ENCODE measurements around the gene LANCL1.
"Not testable (repeated sequence)": the region's sequence is repeated elsewhere in the genome, so short reads cannot be mapped to it uniquely, and the experiment has no call there.

Gene LANCL1

GRCh38 chr2:210456571-210456970, 20.0 kb downstream of the LANCL1 start:
- no peaks in the 10 kb centered on the region for H3K27me3 ChIP-seq (ENCODE audit: control insufficient read depth, insufficient read depth, low read length)
- no peak overlapping the region for H3K4me3 ChIP-seq (ENCODE audit: low read length)
- no peaks in the 10 kb centered on the region for H3K4me1 ChIP-seq (ENCODE audit: control insufficient read depth, insufficient read depth, low read length)
- H3K9ac ChIP-seq (ENCODE audit: low read length), result no peak overlapping the region
- no peaks in the 10 kb centered on the region for H3K9me3 ChIP-seq (ENCODE audit: control insufficient read depth, low read length)
- no peaks in the 10 kb centered on the region for H3K36me3 ChIP-seq (ENCODE audit: control insufficient read depth, insufficient read depth, low read length)

GRCh38 chr2:210454336-210454735, 22.2 kb downstream of the LANCL1 start:
- no peaks in the 10 kb centered on the region for H3K27me3 ChIP-seq (ENCODE audit: control insufficient read depth, insufficient read depth, low read length)
- no peaks in the 10 kb centered on the region for H3K36me3 ChIP-seq (ENCODE audit: control insufficient read depth, insufficient read depth, low read length)
- H3K4me1 ChIP-seq (ENCODE audit: control insufficient read depth, insufficient read depth, low read length), result no peaks in the 10 kb centered on the region
- no peak overlapping the region for H3K4me3 ChIP-seq (ENCODE audit: low read length)
- no peaks in the 10 kb centered on the region for H3K9me3 ChIP-seq (ENCODE audit: control insufficient read depth, low read length)
- H3K9ac ChIP-seq (ENCODE audit: low read length), result no peak overlapping the region

- Histone ChIP-seq H3K4me1 (ENCODE audit: control insufficient read depth, insufficient read depth, low read length) (no peaks in the 10 kb centered on the region), H3K9me3 (ENCODE audit: control insufficient read depth, low read length) (no peaks in the 10 kb centered on the region), H3K9ac (ENCODE audit: low read length) (no peak overlapping the region), H3K36me3 (ENCODE audit: control insufficient read depth, insufficient read depth, low read length) (no peaks in the 10 kb centered on the region), H3K27me3 (ENCODE audit: control insufficient read depth, insufficient read depth, low read length) (no peaks in the 10 kb centered on the region), H3K4me3 (ENCODE audit: low read length) (no peak overlapping the region)
These were observed 24.4 kb downstream of the LANCL1 start for GRCh38 chr2:210452194-210452593.

- H3K4me1 ChIP-seq (ENCODE audit: control insufficient read depth, insufficient read depth, low read length); H3K27me3 ChIP-seq (ENCODE audit: control insufficient read depth, insufficient read depth, low read length); H3K36me3 ChIP-seq (ENCODE audit: control insufficient read depth, insufficient read depth, low read length); H3K9me3 ChIP-seq (ENCODE audit: control insufficient read depth, low read length); H3K4me3 ChIP-seq (ENCODE audit: low read length); H3K9ac ChIP-seq (ENCODE audit: low read length): not testable (repeated sequence)
These were observed 25.6 kb downstream of the LANCL1 start for GRCh38 chr2:210450942-210451341.

GRCh38 chr2:210445732-210446131, 30.8 kb downstream of the LANCL1 start:
- H3K9ac ChIP-seq (ENCODE audit: low read length), result no peak overlapping the region
- no peak overlapping the region for H3K4me3 ChIP-seq (ENCODE audit: low read length)
- no peaks in the 10 kb centered on the region for H3K27me3 ChIP-seq (ENCODE audit: control insufficient read depth, insufficient read depth, low read length)
- no peaks in the 10 kb centered on the region for H3K4me1 ChIP-seq (ENCODE audit: control insufficient read depth, insufficient read depth, low read length)
- H3K9me3 ChIP-seq (ENCODE audit: control insufficient read depth, low read length), result no peaks in the 10 kb centered on the region
- no peaks in the 10 kb centered on the region for H3K36me3 ChIP-seq (ENCODE audit: control insufficient read depth, insufficient read depth, low read length)

- Histone ChIP-seq H3K9me3 (ENCODE audit: control insufficient read depth, low read length) (no peaks in the 10 kb centered on the region), H3K4me1 (ENCODE audit: control insufficient read depth, insufficient read depth, low read length) (no peaks in the 10 kb centered on the region), H3K36me3 (ENCODE audit: control insufficient read depth, insufficient read depth, low read length) (no peaks in the 10 kb centered on the region), H3K4me3 (ENCODE audit: low read length) (no peak overlapping the region), H3K9ac (ENCODE audit: low read length) (no peak overlapping the region), H3K27me3 (ENCODE audit: control insufficient read depth, insufficient read depth, low read length) (no peaks in the 10 kb centered on the region)
These were observed 31.3 kb downstream of the LANCL1 start for GRCh38 chr2:210445116-210445707.

- Histone ChIP-seq H3K9me3 (ENCODE audit: control insufficient read depth, low read length) (no peaks in the 10 kb centered on the region), H3K36me3 (ENCODE audit: control insufficient read depth, insufficient read depth, low read length) (no peaks in the 10 kb centered on the region), H3K27me3 (ENCODE audit: control insufficient read depth, insufficient read depth, low read length) (no peaks in the 10 kb centered on the region), H3K4me1 (ENCODE audit: control insufficient read depth, insufficient read depth, low read length) (no peaks in the 10 kb centered on the region), H3K4me3 (ENCODE audit: low read length) (no peak overlapping the region), H3K9ac (ENCODE audit: low read length) (no peak overlapping the region)
These were observed 33.0 kb downstream of the LANCL1 start for GRCh38 chr2:210443527-210443926.

GRCh38 chr2:210442878-210443277, 33.7 kb downstream of the LANCL1 start:
- no peaks in the 10 kb centered on the region for H3K27me3 ChIP-seq (ENCODE audit: control insufficient read depth, insufficient read depth, low read length)
- no peak overlapping the region for H3K9ac ChIP-seq (ENCODE audit: low read length)

GRCh38 chr2:210442457-210442856, 34.1 kb downstream of the LANCL1 start:
- Histone ChIP-seq H3K9ac (ENCODE audit: low read length) (no peak overlapping the region), H3K9me3 (ENCODE audit: control insufficient read depth, low read length) (no peaks in the 10 kb centered on the region), H3K27me3 (ENCODE audit: control insufficient read depth, insufficient read depth, low read length) (no peaks in the 10 kb centered on the region), H3K36me3 (ENCODE audit: control insufficient read depth, insufficient read depth, low read length) (no peaks in the 10 kb centered on the region), H3K4me3 (ENCODE audit: low read length) (no peak overlapping the region), H3K4me1 (ENCODE audit: control insufficient read depth, insufficient read depth, low read length) (no peaks in the 10 kb centered on the region)

More at GRCh38 chr2:210442878-210443277, 33.7 kb downstream of the LANCL1 start:
- H3K4me3 ChIP-seq (ENCODE audit: low read length), result no peak overlapping the region
- H3K36me3 ChIP-seq (ENCODE audit: control insufficient read depth, insufficient read depth, low read length), result no peaks in the 10 kb centered on the region
- no peaks in the 10 kb centered on the region for H3K9me3 ChIP-seq (ENCODE audit: control insufficient read depth, low read length)
- H3K4me1 ChIP-seq (ENCODE audit: control insufficient read depth, insufficient read depth, low read length), result no peaks in the 10 kb centered on the region

- no peaks in the 10 kb centered on the region for H3K4me1 ChIP-seq (ENCODE audit: control insufficient read depth, insufficient read depth, low read length)
- no peaks in the 10 kb centered on the region for H3K36me3 ChIP-seq (ENCODE audit: control insufficient read depth, insufficient read depth, low read length)
- H3K27me3 ChIP-seq (ENCODE audit: control insufficient read depth, insufficient read depth, low read length), result no peaks in the 10 kb centered on the region
- H3K4me3 ChIP-seq (ENCODE audit: low read length), result no peak overlapping the region
- no peaks in the 10 kb centered on the region for H3K9me3 ChIP-seq (ENCODE audit: control insufficient read depth, low read length)
- no peak overlapping the region for H3K9ac ChIP-seq (ENCODE audit: low read length)
These were observed 36.4 kb downstream of the LANCL1 start for GRCh38 chr2:210440206-210440605.

- no peak overlapping the region for H3K4me3 ChIP-seq (ENCODE audit: low read length)
- H3K4me1 ChIP-seq (ENCODE audit: control insufficient read depth, insufficient read depth, low read length), result no peaks in the 10 kb centered on the region
- no peak overlapping the region for H3K9ac ChIP-seq (ENCODE audit: low read length)
- no peaks in the 10 kb centered on the region for H3K9me3 ChIP-seq (ENCODE audit: control insufficient read depth, low read length)
- no peaks in the 10 kb centered on the region for H3K27me3 ChIP-seq (ENCODE audit: control insufficient read depth, insufficient read depth, low read length)
- no peaks in the 10 kb centered on the region for H3K36me3 ChIP-seq (ENCODE audit: control insufficient read depth, insufficient read depth, low read length)
These were observed 41.1 kb downstream of the LANCL1 start for GRCh38 chr2:210435439-210435838.

GRCh38 chr2:210432633-210433032, 43.9 kb downstream of the LANCL1 start:
- H3K4me1 ChIP-seq (ENCODE audit: control insufficient read depth, insufficient read depth, low read length), result no peaks in the 10 kb centered on the region
- no peaks in the 10 kb centered on the region for H3K9me3 ChIP-seq (ENCODE audit: control insufficient read depth, low read length)
- no peaks in the 10 kb centered on the region for H3K27me3 ChIP-seq (ENCODE audit: control insufficient read depth, insufficient read depth, low read length)
- H3K9ac ChIP-seq (ENCODE audit: low read length), result no peak overlapping the region
- no peak overlapping the region for H3K4me3 ChIP-seq (ENCODE audit: low read length)
- no peaks in the 10 kb centered on the region for H3K36me3 ChIP-seq (ENCODE audit: control insufficient read depth, insufficient read depth, low read length)
